LNCaP clone FGC (cell line): ENCODE results near the gene KIFAP3.
"Not testable (repeated sequence)": the region's sequence is repeated elsewhere in the genome, so short reads cannot be mapped to it uniquely, and the experiment has no call there.

ENCODE experiments used
- DNase-seq: peaks from one replicate; pipeline ENCODE4 v3.0.0-alpha.2; 2011; ENCODE audit warnings: low read depth
- H3K4me3 ChIP-seq: 2 replicates; pipeline ENCODE4 v1.5.1; 2011; ENCODE audit warnings: mild to moderate bottlenecking, low read depth, low read length, control low read depth
- TF ChIP-seq, protein P1 (sequence below): IDR thresholded peaks from 2 replicates; pipeline ENCODE4 v1.5.1; 2012; ENCODE audit warnings: mild to moderate bottlenecking; ENCODE audit not compliant: control insufficient read depth, insufficient read depth; ENCODE audit errors: extremely low read depth

KIFAP3 gene

DNA sequence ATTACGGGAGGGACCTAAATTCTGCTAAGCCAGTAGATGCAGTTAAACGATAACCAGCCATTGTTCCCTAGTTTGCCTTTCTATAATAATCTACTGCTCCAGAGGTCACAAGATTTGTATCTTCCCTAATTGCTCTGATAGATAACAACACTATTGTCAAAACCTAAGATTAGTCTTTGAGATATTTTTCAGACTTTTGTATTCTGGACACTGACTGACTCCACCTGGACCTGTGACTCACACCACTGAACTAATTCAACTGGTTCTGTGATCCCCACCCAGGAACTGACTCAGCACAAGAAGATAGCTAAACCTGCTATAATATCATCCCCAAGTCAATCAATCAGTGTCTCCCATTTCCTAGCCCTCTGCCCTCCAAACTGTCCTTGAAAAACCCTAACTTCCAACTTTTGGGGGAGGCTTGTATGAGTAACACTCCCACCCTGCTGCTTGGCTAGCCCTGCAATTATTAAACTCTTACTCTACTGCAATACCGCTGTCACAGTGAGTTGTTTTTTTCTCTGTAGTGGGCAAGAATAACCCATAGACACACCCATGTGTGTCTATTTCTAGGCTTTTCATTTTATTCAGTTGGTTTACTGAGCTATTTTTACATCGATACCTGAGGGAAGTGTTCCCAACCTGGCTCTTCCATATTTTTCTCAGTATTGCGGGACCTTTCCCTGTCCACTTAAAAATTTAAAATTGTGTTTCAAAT is 11.2 kb downstream of the KIFAP3 start:
- TF ChIP-seq, protein P1, sequence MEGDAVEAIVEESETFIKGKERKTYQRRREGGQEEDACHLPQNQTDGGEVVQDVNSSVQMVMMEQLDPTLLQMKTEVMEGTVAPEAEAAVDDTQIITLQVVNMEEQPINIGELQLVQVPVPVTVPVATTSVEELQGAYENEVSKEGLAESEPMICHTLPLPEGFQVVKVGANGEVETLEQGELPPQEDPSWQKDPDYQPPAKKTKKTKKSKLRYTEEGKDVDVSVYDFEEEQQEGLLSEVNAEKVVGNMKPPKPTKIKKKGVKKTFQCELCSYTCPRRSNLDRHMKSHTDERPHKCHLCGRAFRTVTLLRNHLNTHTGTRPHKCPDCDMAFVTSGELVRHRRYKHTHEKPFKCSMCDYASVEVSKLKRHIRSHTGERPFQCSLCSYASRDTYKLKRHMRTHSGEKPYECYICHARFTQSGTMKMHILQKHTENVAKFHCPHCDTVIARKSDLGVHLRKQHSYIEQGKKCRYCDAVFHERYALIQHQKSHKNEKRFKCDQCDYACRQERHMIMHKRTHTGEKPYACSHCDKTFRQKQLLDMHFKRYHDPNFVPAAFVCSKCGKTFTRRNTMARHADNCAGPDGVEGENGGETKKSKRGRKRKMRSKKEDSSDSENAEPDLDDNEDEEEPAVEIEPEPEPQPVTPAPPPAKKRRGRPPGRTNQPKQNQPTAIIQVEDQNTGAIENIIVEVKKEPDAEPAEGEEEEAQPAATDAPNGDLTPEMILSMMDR: no peak
- no peak overlapping the region for H3K4me3 ChIP-seq
- DNase-seq: no peak

DNA sequence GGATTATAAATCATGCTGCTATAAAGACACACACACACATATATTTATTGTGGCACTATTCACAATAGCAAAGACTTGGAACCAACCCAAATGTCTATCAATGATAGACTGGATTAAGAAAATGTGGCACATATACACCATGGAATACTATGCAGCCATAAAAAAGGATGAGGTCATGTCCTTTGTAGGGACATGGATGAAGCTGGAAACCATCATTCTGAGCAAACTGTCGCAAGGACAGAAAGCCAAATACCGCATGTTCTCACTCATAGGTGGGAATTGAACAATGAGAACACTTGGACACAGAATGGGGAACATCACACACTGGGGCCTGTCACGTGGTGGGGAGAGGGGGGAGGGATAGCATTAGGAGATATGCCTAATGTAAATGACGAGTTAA is 12.8 kb downstream of the KIFAP3 start:
- H3K4me3 ChIP-seq, DNase-seq: not testable (repeated sequence)

DNA sequence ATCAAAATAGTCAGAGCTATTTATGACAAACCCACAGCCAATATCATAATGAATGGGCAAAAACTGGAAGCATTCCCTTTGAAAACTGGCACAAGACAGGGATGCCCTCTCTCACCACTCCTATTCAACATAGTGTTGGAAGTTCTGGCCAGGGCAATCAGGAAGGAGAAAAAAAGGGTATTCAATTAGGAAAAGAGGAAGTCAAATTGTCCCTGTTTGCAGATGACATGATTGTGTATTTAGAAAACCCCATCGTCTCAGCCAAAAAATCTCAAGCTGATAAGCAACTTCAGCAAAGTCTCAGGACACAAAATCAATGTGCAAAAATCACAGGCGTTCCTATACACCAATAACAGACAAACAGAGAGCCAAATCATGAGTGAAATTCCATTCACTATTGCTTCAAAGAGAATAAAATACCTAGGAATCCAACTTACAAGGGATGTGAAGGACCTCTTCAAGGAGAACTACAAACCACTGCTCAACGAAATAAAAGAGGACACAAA is 14.4 kb downstream of the KIFAP3 start:
- DNase-seq, H3K4me3 ChIP-seq: not testable (repeated sequence)

DNA sequence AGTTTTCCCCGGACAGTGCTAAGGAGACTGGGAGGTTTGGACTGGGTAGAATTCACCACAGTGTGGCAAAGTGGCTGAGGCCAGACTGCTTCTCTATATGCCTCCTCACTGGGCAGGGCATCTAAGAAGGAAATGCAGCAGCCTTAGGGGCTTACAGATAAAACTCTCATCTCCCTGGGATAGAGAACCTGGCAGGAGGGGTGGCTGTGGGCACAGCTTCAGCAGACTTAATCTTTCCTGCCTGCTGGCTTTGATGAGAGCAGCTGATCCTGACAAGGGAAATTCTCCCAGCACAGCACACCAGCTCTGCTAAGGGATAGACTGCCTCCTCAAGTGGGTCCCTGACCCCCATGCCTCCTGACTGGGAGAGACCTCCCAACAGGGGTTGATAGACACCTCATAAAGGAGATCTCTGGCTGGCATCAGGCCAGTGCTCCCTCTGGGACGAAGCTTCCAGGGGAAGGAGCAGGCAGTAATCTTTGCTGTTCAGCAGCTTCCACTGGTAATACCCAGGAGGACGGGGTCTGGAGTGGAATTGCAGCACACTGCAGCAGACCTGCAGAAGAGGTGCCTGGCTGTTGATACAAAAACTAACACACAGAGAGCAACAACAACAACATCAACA is 25.2 kb downstream of the KIFAP3 start:
- DNase-seq: no peak
- H3K4me3 ChIP-seq: no peak overlapping the region
- TF ChIP-seq, protein P1: no peak

DNA sequence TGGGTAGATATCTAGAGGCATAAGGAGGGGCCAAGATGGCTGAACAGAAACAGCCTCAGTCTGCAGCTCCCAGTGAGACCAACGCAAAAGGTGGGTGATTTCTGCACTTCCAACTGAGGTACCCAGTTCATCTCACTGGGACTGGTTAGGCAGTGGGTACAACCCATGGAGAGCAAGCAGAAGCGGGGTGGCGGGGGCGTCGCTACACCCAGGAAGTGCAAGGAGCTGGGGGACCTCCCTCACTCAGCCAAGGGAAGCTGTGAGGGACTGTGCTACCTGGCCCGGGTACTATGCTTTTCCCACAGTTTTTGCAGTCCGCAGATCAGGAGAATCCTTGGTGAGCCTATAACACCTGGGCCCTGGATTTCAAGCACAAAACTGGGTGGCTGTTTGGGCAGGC is 26.0 kb downstream of the KIFAP3 start:
- no peak overlapping the region for H3K4me3 ChIP-seq
- DNase-seq: no peak
- TF ChIP-seq, protein P1: no peak

DNA sequence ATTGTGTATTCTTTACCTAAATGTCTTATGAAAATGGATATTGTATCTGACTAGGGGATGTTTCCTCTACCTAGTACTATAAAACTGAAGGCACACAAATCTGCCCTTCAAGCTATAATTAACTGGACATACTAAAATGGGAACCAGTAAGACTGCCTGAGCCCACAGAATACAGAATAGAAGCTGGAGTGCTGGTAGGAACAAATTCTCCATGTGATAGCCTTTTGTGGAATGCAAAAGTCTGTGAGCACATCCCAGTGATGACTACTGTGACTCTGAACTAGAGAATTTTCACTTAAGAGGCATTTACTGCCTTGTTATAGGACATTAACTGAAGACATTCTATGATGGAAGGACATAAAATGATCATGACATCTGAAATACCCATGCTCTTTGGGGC is 30.3 kb downstream of the KIFAP3 start:
- TF ChIP-seq, protein P1: no peak
- no peak for DNase-seq
- no peak overlapping the region for H3K4me3 ChIP-seq

DNA sequence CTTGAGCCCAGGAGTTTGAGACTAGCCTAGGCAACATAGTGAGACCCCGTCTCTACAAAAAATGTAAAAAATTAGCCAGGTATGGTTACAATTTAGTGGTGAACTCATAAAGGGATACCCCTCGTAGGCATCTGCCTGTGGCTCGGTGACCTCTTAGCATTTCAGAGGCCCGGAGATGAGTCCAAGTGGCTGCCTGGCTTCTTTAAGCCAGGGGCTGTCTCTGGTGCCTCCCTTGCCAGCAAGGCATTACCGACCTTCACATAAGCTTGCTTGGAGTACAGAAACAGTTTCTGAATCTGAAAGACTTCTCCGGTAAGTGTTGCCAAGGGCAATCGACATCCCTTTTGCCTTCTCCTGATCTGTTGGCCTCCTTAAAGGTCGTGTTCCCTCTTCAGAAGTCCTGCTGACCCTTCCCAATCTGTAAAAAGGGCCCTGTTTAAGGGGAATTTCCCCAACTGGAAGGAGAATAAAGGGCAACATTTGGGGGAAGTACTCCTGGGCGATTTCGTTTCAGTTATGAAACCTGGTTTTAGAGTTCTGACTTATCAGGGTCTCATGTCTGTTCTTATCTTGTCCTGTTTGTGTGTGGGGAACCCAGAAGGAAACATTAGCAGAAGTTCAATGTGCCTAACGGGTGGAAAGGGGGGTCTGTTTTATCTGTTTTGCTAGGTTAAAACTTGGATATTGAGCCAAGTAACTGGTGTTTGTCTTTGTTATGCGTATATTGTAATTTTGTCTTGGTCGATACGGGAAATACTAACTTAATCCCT is 32.9 kb downstream of the KIFAP3 start:
- H3K4me3 ChIP-seq: no peak overlapping the region
- TF ChIP-seq, protein P1: no peak
- DNase-seq: no peak
